Endothelial cell of umbilical vein (primary cell): ENCODE results near the gene GLDN. TPM values are rescaled to one million over a fixed set of nuclear protein-coding genes. Genes with fewer than 3 reads are reported as not detected.

Source experiments
- BruUV-seq: library from RNA; stranded (reverse); fragments of 400-500 nt; replicated peaks from 2 replicates; lab custom pipeline; 2021; lab: Mats Ljungman, UMichigan
- CTCF ChIA-PET: fragments of 300-600, 350-600 bp; sonication (Branson Sonifier 250); formaldehyde crosslinking; loops from one replicate; lab custom pipeline; 2021; ENCODE audit warnings: antibody characterized with exemption, inconsistent platforms; lab: Charles Lee
- POLR2A ChIA-PET: fragments of 300-600, 350-600 bp; sonication (Branson Sonifier 250); formaldehyde crosslinking; loops from one replicate; lab custom pipeline; 2021; ENCODE audit warnings: antibody characterized with exemption, inconsistent platforms; lab: Charles Lee
- DNase-seq: peaks from one replicate; pipeline ENCODE4 v3.0.0-alpha.2; 2011; ENCODE audit warnings: low read depth, low spot score
- FAIRE-seq: peaks from 2 replicates; lab custom pipeline; 2011; peaks lifted over from hg19 to GRCh38; lab: Jason Lieb, UNC
- H2AFZ ChIP-seq: 2 replicates; pipeline ENCODE4 v1.6.0; 2012; ENCODE audit warnings: low read depth, low read length, control low read depth, inconsistent platforms
- H3K27ac ChIP-seq: 2 replicates; pipeline ENCODE4 v1.5.1; 2011; ENCODE audit warnings: low read depth, mild to moderate bottlenecking, control low read depth, low read length, moderate library complexity; ENCODE audit not compliant: insufficient read depth
- H3K27me3 ChIP-seq, 2 experiments: 2 replicates each; pipeline versions ENCODE4 v1.6.0 to v1.6.1; 2011; ENCODE audit warnings: low read length in 2 of 2, mixed read lengths in 1 of 2; ENCODE audit not compliant: control insufficient read depth in 2 of 2, insufficient read depth in 2 of 2
- H3K36me3 ChIP-seq, 2 experiments: 2 replicates in 1 of 2; 3 replicates in 1 of 2; pipeline ENCODE4 v1.5.1; 2011; ENCODE audit warnings: low read length in 2 of 2, mild to moderate bottlenecking in 1 of 2, moderate library complexity in 1 of 2; ENCODE audit not compliant: control insufficient read depth in 2 of 2, insufficient read depth in 2 of 2; ENCODE audit errors: extremely low read depth in 1 of 2
- H3K4me1 ChIP-seq: 3 replicates; pipeline ENCODE4 v1.5.1; 2011; ENCODE audit warnings: mild to moderate bottlenecking, low read length; ENCODE audit not compliant: control insufficient read depth, insufficient read depth; ENCODE audit errors: extremely low read depth
- H3K4me2 ChIP-seq: 2 replicates; pipeline ENCODE4 v1.6.1; 2011; ENCODE audit warnings: low read length, control low read depth, mixed read lengths; ENCODE audit not compliant: insufficient read depth
- H3K4me3 ChIP-seq, 3 experiments: fragments of 200-600 bp in 1 of 3; sonication (generic), shearing (Covaris generic) in 1 of 3; replicated peaks in 1 of 3; 2 replicates each; pipeline ENCODE4 v1.5.1; 2011 to 2016; ENCODE audit warnings: control low read depth in 3 of 3, low read length in 3 of 3, mild to moderate bottlenecking in 2 of 3, inconsistent platforms in 1 of 3, low read depth in 1 of 3, moderate library complexity in 1 of 3; ENCODE audit not compliant: insufficient read depth in 1 of 3
- H3K79me2 ChIP-seq: 2 replicates; pipeline ENCODE4 v1.6.0; 2012; ENCODE audit warnings: low read length, inconsistent platforms; ENCODE audit not compliant: control insufficient read depth, insufficient read depth
- H3K9ac ChIP-seq: replicated peaks from 2 replicates; pipeline ENCODE3; 2011; ENCODE audit warnings: low read length, control low read depth; ENCODE audit not compliant: insufficient read depth; ENCODE audit errors: extremely low read depth
- H3K9me1 ChIP-seq: replicated peaks from 3 replicates; pipeline ENCODE4 v1.6.0; 2011; ENCODE audit warnings: mild to moderate bottlenecking, low read length; ENCODE audit not compliant: control insufficient read depth, insufficient read depth; ENCODE audit errors: extremely low read depth
- H3K9me3 ChIP-seq: replicated peaks from 2 replicates; pipeline ENCODE4 v1.5.1; 2012; ENCODE audit warnings: low read length, inconsistent platforms; ENCODE audit not compliant: control insufficient read depth, insufficient read depth
- H4K20me1 ChIP-seq: replicated peaks from 2 replicates; pipeline ENCODE3; 2011; ENCODE audit warnings: mild to moderate bottlenecking, low read length; ENCODE audit not compliant: control insufficient read depth, insufficient read depth; ENCODE audit errors: extremely low read depth
- CTCF ChIP-seq, 2 donors: IDR thresholded peaks; 1 replicate in 1 of 2; 2 replicates in 1 of 2; pipeline ENCODE4 v1.5.1; 2011; ENCODE audit warnings: low read length in 2 of 2, mild to moderate bottlenecking in 2 of 2, moderate library complexity in 2 of 2, control low read depth in 1 of 2, inconsistent platforms in 1 of 2, low read depth in 1 of 2; ENCODE audit not compliant: insufficient read depth in 1 of 2; ENCODE audit errors: extremely low read depth in 1 of 2
- EZH2 ChIP-seq: IDR thresholded peaks from 2 replicates; pipeline ENCODE4 v1.6.1; 2012; ENCODE audit warnings: borderline replicate concordance, low read depth, mild to moderate bottlenecking, moderate library complexity, low read length, inconsistent platforms; ENCODE audit not compliant: severe bottlenecking
- FOS ChIP-seq: IDR thresholded peaks from 2 replicates; pipeline ENCODE4 v1.6.1; 2011; ENCODE audit warnings: mild to moderate bottlenecking, low read length, moderate library complexity, borderline replicate concordance; ENCODE audit not compliant: insufficient read depth
- GATA2 ChIP-seq: IDR thresholded peaks from 2 replicates; pipeline ENCODE4 v1.7.0; 2011; ENCODE audit warnings: low read depth, mild to moderate bottlenecking, moderate library complexity, mixed read lengths, low read length; ENCODE audit not compliant: insufficient read length, insufficient read depth
- JUN ChIP-seq: IDR thresholded peaks from 2 replicates; pipeline ENCODE4 v1.6.1; 2011; ENCODE audit warnings: borderline replicate concordance, low read depth; ENCODE audit not compliant: insufficient read length, insufficient read depth
- MAX ChIP-seq: IDR thresholded peaks from 2 replicates; pipeline ENCODE4 v1.6.1; 2011; ENCODE audit not compliant: insufficient read depth, insufficient read length
- MYC ChIP-seq: IDR thresholded peaks from one replicate; pipeline ENCODE4 v1.6.1; 2011; ENCODE audit warnings: mild to moderate bottlenecking, low read depth, low read length
- POLR2A ChIP-seq: IDR thresholded peaks from 2 replicates; pipeline ENCODE4 v1.6.1; 2012; ENCODE audit warnings: low read depth, mild to moderate bottlenecking, control low read depth, low read length
- POLR2AphosphoS5 ChIP-seq: IDR thresholded peaks from 2 replicates; pipeline ENCODE4 v1.6.1; 2012; ENCODE audit warnings: low read depth, mild to moderate bottlenecking, control low read depth, low read length, moderate library complexity; ENCODE audit not compliant: insufficient read depth
- dilution Hi-C: fragments of 300-500 bp; cut with MboI; formaldehyde crosslinking; loops from one replicate; pipeline ENCODE4 v1.15.0; 2019; ENCODE audit warnings: low sequenced_read_pairs; ENCODE audit not compliant: extremely low pct_ligation_motif_present
- intact Hi-C: fragments of 100-400 bp; cut with micrococcal nuclease; formaldehyde crosslinking; loops from one replicate; pipeline ENCODE4 v1.10.0; 2022
- polyA plus RNA-seq, 4 experiments: library from polyadenylated mRNA; depleted of rRNA in 3 of 4; stranded (reverse) in 3 of 4; unstranded in 1 of 4; fragments of >200 nt; gene quantifications; 2 replicates each; pipeline versions ENCODE4 v1.2.1 to v1.2.3, GENCODE V29; 2011 to 2012; ENCODE audit warnings: missing spikeins in 1 of 4
- total RNA-seq: library from RNA; stranded (reverse); gene quantifications from 2 replicates; pipeline ENCODE4 v1.2.3, GENCODE V29; 2021

GLDN gene
- total and polyA plus RNA-seq, 2 donors (not counting 3 experiments of a cell fraction or from before 2014, with no cell fraction given): not detected

GRCh38 chr15:51348688-51349087 lies 7.2 kb downstream of the GLDN start:
- Histone ChIP-seq H3K4me2 (no peak overlapping the region), H3K9ac (no peak overlapping the region), H3K27ac (no peak overlapping the region), H3K36me3 (no peaks in the 10 kb centered on the region), H3K9me1 (no peaks in the 10 kb centered on the region), H3K9me3 (no peaks in the 10 kb centered on the region), H3K27me3 (peaks cover 70 to 94% of the 10 kb centered on the region in 2 experiments), H3K4me3 (no peak overlapping the region), H3K79me2 (no peaks in the 10 kb centered on the region), H3K4me1 (no peaks in the 10 kb centered on the region), H4K20me1 (no peaks in the 10 kb centered on the region), H2AFZ (no peak overlapping the region)
- BruUV-seq: no TSS peak
- CTCF ChIA-PET: interaction anchor here (1.7 kb wide), 1 partner anchor 156 kb away, joined by 5 read pairs; no protein-coding TSS in a partner anchor
- DNase-seq (no peak), FAIRE-seq (no peak)
- intact Hi-C loops: no loop called here
- POLR2A ChIA-PET: no interaction called here
- TF ChIP-seq MYC (no peak), POLR2A (no peak), EZH2 (no peak), CTCF (IDR thresholded peaks at IDR 0.05; ENCODE audit: extremely low read depth in 1 of 2, insufficient read depth in 1 of 2, low read depth in 1 of 2, low read length in 2 of 2) (no peak), FOS (no peak), POLR2AphosphoS5 (no peak), MAX (no peak), JUN (no peak), GATA2 (no peak)
- dilution Hi-C loops: no loop called here
